Psoas muscle (tissue), 8 donors: ENCODE results near the gene TBPL1. TPM values are rescaled to one million over a fixed set of nuclear protein-coding genes. Genes with fewer than 3 reads are reported as not detected.

Experiments used
- ATAC-seq, 4 donors: fragments of 200-7000 bp; cut with Tn5 transposase; one replicate each; pipeline ENCODE4 v1.9.1; 2020; ENCODE audit warnings: moderate library complexity in 3 of 4, mild to moderate bottlenecking in 2 of 4
- DNase-seq, 2 donors: peaks; one replicate each; pipeline ENCODE4 v3.0.0-alpha.2; 2020
- H3K27ac ChIP-seq: fragments of 200-600 bp; one replicate; pipeline ENCODE4 v1.8.0; 2022
- H3K27me3 ChIP-seq, 3 donors: fragments of 200-600 bp in 1 of 3; one replicate each; pipeline versions ENCODE4 v1.6.1 to v1.8.0; 2013 to 2022; ENCODE audit warnings: low read length in 2 of 3, mild to moderate bottlenecking in 2 of 3, moderate library complexity in 1 of 3; ENCODE audit not compliant: insufficient read depth in 3 of 3
- H3K36me3 ChIP-seq, 2 donors: fragments of 200-600 bp in 1 of 2; one replicate each; pipeline versions ENCODE4 v1.6.1 to v1.8.0; 2013 to 2022; ENCODE audit warnings: low read depth in 1 of 2, mild to moderate bottlenecking in 1 of 2, moderate library complexity in 1 of 2; ENCODE audit not compliant: insufficient read depth in 1 of 2
- H3K4me1 ChIP-seq: fragments of 200-600 bp; one replicate; pipeline ENCODE4 v1.8.0; 2022
- H3K4me3 ChIP-seq: fragments of 200-600 bp; one replicate; pipeline ENCODE4 v1.8.0; 2022; ENCODE audit warnings: mild to moderate bottlenecking
- H3K9me3 ChIP-seq: fragments of 200-600 bp; one replicate; pipeline ENCODE4 v1.8.0; 2022
- WGBS, 3 donors: extraction: QIAGEN DNeasy Blood & Tissue Kit; methylation state at CpG; one replicate each; pipeline versions ENCODE4 v1.1.6 to v1.1.7; 2013; 5-methylcytosine and 5-hydroxymethylcytosine counted together
- intact Hi-C, 2 donors: fragments of 100-400 bp; cut with DNase I; formaldehyde crosslinking; loops; one replicate each; pipeline versions ENCODE4 v1.11.0 to v1.14.2; 2022
- polyA plus RNA-seq, 3 donors: library from polyadenylated mRNA; stranded (reverse); fragments of 200-250 nt; gene quantifications; one replicate each; pipeline ENCODE4 v1.2.3, GENCODE V29; 2013
- total RNA-seq, 4 donors: library from RNA; stranded (reverse); fragmentation: NEBNext Ultra II Directional in 2 of 4; extraction: Animal tissue kit (Norgen Biotek cat#: 25700) in 2 of 4; gene quantifications; one replicate each; pipeline versions ENCODE4 v1.2.1 to v1.2.4, GENCODE V29; 2021 to 2023
- TF ChIP-seq, protein P1 (sequence below): fragments of 200-600 bp; IDR thresholded peaks from one replicate; pipeline ENCODE4 v1.8.0; 2022; ENCODE audit warnings: antibody characterized with exemption
- donor health status: healthy with polysubstance abuse.
- donor health status: DM: no; HTN: no; CAD: no; lungs with moderate emphysema.
- donor health status: Bipolar disorder and iron deficiency.
- donor health status: healthy.
- donor health status: DM: yes; HTN: yes; CAD: no.
- donor health status: DM: no; HTN: no; CAD: no.
- donor health status: DM: no; HTN: no; CAD: no.
- donor health status: DM: yes; HTN: yes; CAD: no.

The TBPL1 gene
- total and polyA plus RNA-seq, 7 donors: 7.5 to 17.7 (median 11.0) TPM

DNA sequence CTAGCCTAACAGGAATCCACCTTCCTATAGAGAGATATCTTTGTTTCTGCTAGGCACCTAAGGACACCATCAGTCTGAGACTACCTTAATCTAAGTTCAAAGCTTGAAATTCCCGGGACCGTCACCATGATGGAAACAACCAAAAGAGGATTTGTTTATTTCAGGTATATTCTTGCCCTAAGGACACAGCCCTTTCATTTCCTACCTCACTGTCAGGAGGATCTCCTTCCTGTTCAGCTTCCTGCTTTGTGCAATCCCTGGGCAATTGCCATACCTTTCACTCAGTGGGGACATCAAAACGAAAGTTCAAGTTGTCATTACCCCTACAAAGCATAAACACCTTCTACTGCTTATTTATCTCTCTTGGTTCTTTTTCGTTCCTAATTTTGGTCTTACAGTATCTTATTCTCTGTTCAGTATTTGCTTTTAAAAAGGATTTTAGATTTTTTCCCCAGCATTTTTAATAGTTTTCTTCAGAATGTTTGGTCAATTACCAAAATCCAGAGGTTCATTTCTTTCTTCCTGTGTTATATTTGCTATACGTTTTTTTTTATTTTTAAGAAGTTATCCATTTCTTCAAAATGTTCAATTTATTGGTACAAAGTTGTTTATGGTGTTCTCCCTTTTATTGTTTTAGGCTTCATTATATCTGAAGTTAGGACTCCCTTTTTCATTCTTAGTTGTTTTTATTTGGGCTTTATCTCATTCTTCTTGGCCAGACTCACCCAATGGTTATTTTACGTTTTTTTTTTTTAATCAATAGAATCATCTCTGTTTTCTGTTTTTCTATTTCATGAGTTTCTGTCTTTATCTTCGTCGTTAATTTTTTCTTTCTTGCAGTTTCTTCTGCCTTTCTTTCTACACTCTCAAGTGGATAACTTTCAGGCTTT lies 13.0 kb upstream of the TBPL1 start:
- Histone ChIP-seq H3K9me3 (no peaks in the 10 kb centered on the region), H3K27ac (no peak overlapping the region), H3K27me3 (no peaks in the 10 kb centered on the region), H3K36me3 (no peaks in the 10 kb centered on the region), H3K4me3 (no peak overlapping the region), H3K4me1 (no peaks in the 10 kb centered on the region)
- 73 to 79% (median 74%) methylated on average over 8 of the region's 8 CpGs for WGBS, 3 donors
- no peak for ATAC-seq
- intact Hi-C loops: no loop called here
- no peak for DNase-seq
- TF ChIP-seq, protein P1, sequence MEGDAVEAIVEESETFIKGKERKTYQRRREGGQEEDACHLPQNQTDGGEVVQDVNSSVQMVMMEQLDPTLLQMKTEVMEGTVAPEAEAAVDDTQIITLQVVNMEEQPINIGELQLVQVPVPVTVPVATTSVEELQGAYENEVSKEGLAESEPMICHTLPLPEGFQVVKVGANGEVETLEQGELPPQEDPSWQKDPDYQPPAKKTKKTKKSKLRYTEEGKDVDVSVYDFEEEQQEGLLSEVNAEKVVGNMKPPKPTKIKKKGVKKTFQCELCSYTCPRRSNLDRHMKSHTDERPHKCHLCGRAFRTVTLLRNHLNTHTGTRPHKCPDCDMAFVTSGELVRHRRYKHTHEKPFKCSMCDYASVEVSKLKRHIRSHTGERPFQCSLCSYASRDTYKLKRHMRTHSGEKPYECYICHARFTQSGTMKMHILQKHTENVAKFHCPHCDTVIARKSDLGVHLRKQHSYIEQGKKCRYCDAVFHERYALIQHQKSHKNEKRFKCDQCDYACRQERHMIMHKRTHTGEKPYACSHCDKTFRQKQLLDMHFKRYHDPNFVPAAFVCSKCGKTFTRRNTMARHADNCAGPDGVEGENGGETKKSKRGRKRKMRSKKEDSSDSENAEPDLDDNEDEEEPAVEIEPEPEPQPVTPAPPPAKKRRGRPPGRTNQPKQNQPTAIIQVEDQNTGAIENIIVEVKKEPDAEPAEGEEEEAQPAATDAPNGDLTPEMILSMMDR: no peak

DNA sequence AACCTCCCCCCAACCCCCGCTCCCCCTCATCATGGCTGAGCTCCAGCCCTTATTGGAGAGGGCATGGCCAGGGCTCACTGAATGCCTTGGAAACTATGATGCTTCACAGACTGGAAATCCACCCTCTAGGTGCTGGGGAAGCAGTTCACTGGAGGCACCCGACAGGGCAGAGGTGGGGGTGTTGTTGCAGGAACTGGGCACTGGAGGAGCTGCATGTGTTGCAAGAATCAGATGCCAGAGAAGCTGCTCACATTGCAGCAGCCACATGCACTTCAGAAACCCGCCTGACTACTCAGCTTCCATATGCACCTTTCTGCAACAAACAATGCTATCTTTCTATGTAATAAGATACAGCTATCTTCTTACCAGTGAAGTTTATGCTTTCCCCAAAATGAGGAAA lies 7.9 kb upstream of the TBPL1 start:
- no peaks in the 10 kb centered on the region for H3K4me1 ChIP-seq
- H3K36me3 ChIP-seq: no peaks in the 10 kb centered on the region
- TF ChIP-seq, protein P1: no peak
- H3K27ac ChIP-seq: no peak overlapping the region
- no peak overlapping the region for H3K4me3 ChIP-seq
- intact Hi-C loops: no loop called here
- ATAC-seq (no peak), DNase-seq (no peak)
- H3K27me3 ChIP-seq: no peaks in the 10 kb centered on the region
- no peaks in the 10 kb centered on the region for H3K9me3 ChIP-seq
- WGBS, 3 donors: 63 to 78% (median 68%) methylated on average over 3 of the region's 3 CpGs

DNA sequence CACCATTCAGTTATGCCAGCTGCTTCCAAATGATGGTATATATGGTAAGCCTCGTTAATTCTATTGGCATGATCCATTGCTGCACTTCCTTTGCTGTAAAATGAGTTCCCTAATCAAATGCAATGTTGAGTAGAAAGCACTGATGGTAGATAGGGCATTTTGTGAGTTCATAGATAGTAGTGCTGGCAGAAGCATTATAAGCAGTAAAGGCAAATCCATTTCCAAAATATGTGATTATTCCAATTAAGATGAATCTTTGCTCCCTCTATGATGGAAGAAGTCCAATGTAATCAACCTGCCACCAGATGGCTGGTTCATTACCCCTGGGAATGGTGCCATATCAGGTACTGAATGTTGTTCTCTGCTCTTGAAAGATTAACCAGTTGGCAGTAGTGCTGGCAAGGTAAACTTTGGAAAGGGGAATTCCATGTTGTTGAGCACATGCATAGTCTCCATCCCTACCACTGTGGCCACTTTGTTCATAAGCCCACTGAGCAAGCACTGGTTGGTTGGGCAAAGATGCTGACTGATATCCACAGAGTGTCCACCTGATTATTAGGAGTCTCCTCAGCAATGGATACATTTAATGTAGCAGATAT lies 5.6 kb upstream of the TBPL1 start:
- Histone ChIP-seq H3K4me1 (no peaks in the 10 kb centered on the region), H3K9me3 (no peaks in the 10 kb centered on the region), H3K36me3 (no peaks in the 10 kb centered on the region), H3K27me3 (no peaks in the 10 kb centered on the region), H3K27ac (no peak overlapping the region), H3K4me3 (no peak overlapping the region)
- TF ChIP-seq, protein P1: no peak
- intact Hi-C loops: no loop called here
- ATAC-seq: no peak
- no peak for DNase-seq
- 66 to 83% (median 72%) methylated on average over 1 of the region's 1 CpG for WGBS, 3 donors

DNA sequence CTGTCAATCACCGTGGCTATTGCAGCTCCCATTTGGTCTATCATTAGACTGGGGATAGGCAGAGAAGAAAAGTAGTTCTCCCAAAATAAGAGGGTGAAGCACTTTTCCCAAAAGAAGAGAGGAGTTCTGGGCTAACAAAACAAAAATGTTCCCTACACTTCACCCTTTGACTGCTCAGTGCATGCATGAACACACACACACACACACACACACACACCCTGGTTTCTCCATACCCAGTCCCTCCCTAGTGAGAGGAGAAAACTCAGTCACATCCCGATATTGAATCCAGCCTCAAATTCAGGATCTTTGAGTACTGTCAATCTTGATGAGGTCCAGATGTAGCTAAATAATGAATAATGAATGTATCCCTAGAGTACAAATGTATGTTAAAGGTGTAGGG lies 4.6 kb upstream of the TBPL1 start:
- no peaks in the 10 kb centered on the region for H3K4me1 ChIP-seq
- DNase-seq: no peak
- H3K27ac ChIP-seq: no peak overlapping the region
- H3K9me3 ChIP-seq: no peaks in the 10 kb centered on the region
- H3K27me3 ChIP-seq: no peaks in the 10 kb centered on the region
- TF ChIP-seq, protein P1: no peak
- 81 to 89% (median 87%) methylated on average over 1 to 2 of the region's 2 CpGs for WGBS, 3 donors
- H3K4me3 ChIP-seq: no peak overlapping the region
- intact Hi-C loops: no loop called here
- no peak for ATAC-seq
- H3K36me3 ChIP-seq: no peaks in the 10 kb centered on the region
